Mucosa of rectum (tissue), 2 donors: ENCODE results near the gene NPIPB8.
"Not testable (repeated sequence)": the region's sequence is repeated elsewhere in the genome, so short reads cannot be mapped to it uniquely, and the experiment has no call there.

ENCODE experiments used
- H3K27ac ChIP-seq, 2 donors: one replicate each; pipeline ENCODE4 v1.7.0; 2013; ENCODE audit warnings: inconsistent platforms in 2 of 2, low read depth in 2 of 2, low read length in 2 of 2
- H3K27me3 ChIP-seq, 2 donors: one replicate each; pipeline ENCODE4 v1.7.0; 2013; ENCODE audit warnings: low read length in 2 of 2; ENCODE audit not compliant: control insufficient read depth in 2 of 2, insufficient read depth in 2 of 2
- H3K36me3 ChIP-seq, 2 donors: one replicate each; pipeline ENCODE4 v1.7.0; 2013; ENCODE audit warnings: low read length in 2 of 2; ENCODE audit not compliant: control insufficient read depth in 2 of 2, insufficient read depth in 2 of 2
- H3K4me1 ChIP-seq, 2 donors: one replicate each; pipeline ENCODE4 v1.7.0; 2013; ENCODE audit warnings: low read length in 2 of 2, mild to moderate bottlenecking in 1 of 2; ENCODE audit not compliant: control insufficient read depth in 2 of 2, insufficient read depth in 2 of 2
- H3K4me3 ChIP-seq, 2 donors: one replicate each; pipeline ENCODE4 v1.7.0; 2013; ENCODE audit warnings: low read length in 2 of 2
- H3K9ac ChIP-seq, 2 donors: one replicate each; pipeline ENCODE4 v1.7.0; 2013; ENCODE audit warnings: low read length in 2 of 2, low read depth in 1 of 2, mild to moderate bottlenecking in 1 of 2
- H3K9me3 ChIP-seq, 2 donors: one replicate each; pipeline ENCODE4 v1.7.0; 2013; ENCODE audit warnings: low read length in 2 of 2; ENCODE audit not compliant: control insufficient read depth in 2 of 2
- donor health status: healthy.
- donor health status: Normal muscosa, but diverticular disease.

Gene NPIPB8

DNA sequence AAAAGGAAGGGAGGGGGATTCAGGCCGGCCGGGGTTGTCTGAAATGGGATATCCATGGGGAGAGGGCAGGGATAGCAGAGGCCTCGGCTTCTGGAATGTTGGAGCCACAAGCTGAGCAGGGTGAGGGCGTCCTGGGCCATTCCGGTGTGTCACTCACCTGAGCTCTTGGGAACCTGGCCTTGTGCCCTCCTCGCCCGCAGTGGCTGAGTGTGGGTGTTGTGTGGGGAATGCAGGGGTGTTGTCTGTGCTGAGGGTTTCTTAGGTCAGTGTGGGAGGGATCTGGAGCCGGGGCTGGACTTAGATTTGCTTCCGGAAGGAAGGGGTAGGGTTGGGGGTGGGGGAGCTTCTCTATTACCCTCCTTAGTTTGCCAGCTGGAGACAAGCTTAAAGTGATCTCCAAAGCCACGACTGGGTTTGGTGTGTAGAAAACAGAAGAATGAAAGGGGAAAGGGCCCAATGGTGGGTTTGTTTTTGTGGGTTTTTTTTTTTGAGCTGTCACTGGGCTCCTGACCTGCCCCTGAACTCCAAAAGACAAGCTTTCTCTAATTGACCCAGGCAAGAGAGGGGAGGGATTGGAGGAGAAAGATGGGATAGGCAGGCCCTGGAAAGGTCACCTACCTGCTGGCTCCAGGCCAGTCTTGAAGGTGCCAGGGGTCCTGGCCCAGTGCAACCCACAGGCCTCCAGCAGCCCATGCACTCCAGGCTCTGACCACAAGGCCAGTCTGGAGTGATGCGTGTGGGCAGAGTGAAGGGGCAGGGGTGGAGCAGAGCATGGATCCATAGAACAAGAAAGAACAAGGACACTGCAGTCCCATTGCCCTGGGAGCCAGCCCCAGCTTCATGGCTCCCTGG lies 40.8 kb upstream of the NPIPB8 start, which contains the start of gene SULT1A2:
SULT1A2 (minus strand) TSS at position 211 of the 852 bp plus-strand sequence. CDS start 1,120 bp downstream, outside the sequence.
- H3K27ac ChIP-seq, result peak within 1 kb of the TSS; percentile 63 to 70
- H3K4me1 ChIP-seq, result peaks cover 12 to 20% of the 10 kb centered on the region in 2 donors
- peak within 1 kb of the TSS; percentile 20 to 51 for H3K4me3 ChIP-seq
- peaks cover 1 to 6% of the 10 kb centered on the region in 2 donors for H3K36me3 ChIP-seq
- peak within 1 kb of the TSS; percentile 24 to 58 for H3K9ac ChIP-seq
- no peaks in the 10 kb centered on the region for H3K27me3 ChIP-seq
- H3K9me3 ChIP-seq, result no peaks in the 10 kb centered on the region

DNA sequence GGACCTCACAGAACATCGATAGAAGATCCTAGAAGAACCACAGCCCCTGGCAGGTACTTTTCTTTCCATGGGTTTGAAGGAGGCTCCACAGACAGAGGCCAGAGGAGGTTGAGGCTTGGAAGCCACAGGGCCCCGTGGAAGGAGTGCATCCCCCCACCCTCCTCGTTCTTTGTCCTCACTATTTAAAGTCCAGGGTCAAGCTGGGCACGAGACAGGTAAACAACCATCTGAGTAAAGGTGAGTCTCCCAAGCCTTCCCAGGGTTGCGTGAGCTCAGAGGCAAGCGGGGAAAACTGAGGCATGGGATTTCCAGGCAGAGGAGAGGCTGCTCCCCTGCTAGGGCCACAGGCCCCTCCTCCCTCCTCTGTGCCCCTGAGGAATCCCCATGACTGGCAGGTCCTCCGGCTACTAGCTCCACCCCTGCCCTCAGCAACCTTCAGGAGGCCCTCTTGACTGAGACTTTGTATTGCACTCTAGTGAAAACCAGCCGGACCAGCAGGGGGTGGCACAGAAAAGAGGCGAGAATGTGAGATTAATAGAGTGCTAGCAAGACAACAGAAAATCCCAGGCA lies 40.1 kb upstream of the NPIPB8 start:
- Histone ChIP-seq H3K4me3 (no peak overlapping the region), H3K27ac (peak overlapping the region; percentile 63 to 70), H3K9me3 (no peaks in the 10 kb centered on the region), H3K9ac (peak overlapping the region in 1 of 2 donors; percentile 31), H3K27me3 (no peaks in the 10 kb centered on the region), H3K36me3 (peaks cover 0 to 6% of the 10 kb centered on the region in 2 donors), H3K4me1 (peaks cover 12 to 20% of the 10 kb centered on the region in 2 donors)

GRCh38 chr16:28599377-28600285 lies 38.2 kb upstream of the NPIPB8 start:
- not testable (repeated sequence) for H3K27me3 ChIP-seq, H3K9me3 ChIP-seq, H3K4me3 ChIP-seq, H3K9ac ChIP-seq, H3K27ac ChIP-seq, H3K36me3 ChIP-seq
- peaks cover 12 to 20% of the 10 kb centered on the region in 2 donors for H3K4me1 ChIP-seq

DNA sequence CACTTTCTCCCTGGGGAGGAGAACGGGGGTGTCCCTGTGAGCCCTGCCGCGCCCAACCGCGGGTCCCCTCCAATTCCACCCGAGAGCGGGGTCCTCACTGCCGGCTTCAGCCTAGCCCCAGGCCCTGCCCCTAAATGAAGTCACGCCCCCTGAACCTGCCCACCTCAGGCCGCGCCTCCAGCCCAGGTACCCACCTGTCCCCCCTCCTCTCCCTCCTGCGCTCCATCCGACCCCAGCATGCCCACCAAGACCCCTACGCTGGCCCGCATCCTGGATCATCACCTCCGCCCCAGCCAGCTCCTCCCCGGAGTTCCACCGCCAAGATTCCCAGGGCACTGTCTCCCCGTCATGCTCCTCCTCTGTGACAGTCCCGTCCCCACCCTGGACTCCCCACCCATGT lies 36.9 kb upstream of the NPIPB8 start:
- not testable (repeated sequence) for H3K4me3 ChIP-seq, H3K9ac ChIP-seq, H3K9me3 ChIP-seq, H3K36me3 ChIP-seq, H3K27ac ChIP-seq, H3K27me3 ChIP-seq
- H3K4me1 ChIP-seq, result peaks cover 12 to 20% of the 10 kb centered on the region in 2 donors

DNA sequence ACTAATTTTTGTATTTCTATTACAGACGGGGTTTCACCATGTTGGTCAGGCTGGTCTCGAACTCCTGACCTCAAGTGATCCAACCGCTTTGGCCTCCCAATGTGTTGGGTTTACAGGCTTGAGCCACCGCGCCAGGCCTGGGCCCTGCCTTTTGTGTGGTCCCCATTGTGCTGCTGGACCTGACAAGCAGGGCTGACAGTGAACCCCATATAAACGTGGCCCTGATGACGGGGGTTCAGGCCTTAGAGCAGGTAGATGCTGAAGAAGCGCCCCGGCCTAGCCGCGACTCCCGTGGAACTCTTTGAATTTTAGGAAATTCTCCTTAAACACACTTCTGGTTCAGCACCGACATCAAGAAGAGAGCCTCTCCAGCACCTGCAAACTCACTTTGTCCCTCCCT lies 36.3 kb upstream of the NPIPB8 start:
- not testable (repeated sequence) for H3K27me3 ChIP-seq, H3K36me3 ChIP-seq, H3K9ac ChIP-seq, H3K9me3 ChIP-seq, H3K27ac ChIP-seq, H3K4me3 ChIP-seq
- H3K4me1 ChIP-seq, result peaks cover 7 to 14% of the 10 kb centered on the region in 2 donors

DNA sequence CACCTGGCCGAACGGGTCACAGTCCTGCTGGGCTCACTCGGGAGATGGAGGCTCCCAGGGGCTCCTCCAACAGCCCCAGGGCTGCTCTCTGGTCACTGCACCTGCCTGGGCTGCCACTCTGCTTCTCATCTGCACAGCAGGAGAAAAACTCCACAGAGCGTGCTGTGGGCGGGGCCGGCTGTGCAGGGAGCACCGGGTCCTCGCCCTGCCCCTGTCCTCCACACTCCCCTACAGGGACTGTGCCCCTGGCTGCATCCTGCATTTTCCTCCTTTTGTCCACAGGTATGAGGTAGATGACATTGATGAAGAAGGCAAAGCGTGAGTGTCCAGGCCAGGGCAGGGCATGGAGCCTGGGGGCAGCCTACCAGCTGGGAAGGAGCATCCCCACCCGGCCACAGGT lies 35.8 kb upstream of the NPIPB8 start:
- H3K9me3 ChIP-seq, H3K4me3 ChIP-seq, H3K27ac ChIP-seq, H3K27me3 ChIP-seq, H3K9ac ChIP-seq, H3K36me3 ChIP-seq: not testable (repeated sequence)
- peaks cover 7 to 11% of the 10 kb centered on the region in 2 donors for H3K4me1 ChIP-seq

- peaks cover 5 to 7% of the 10 kb centered on the region in 2 donors for H3K4me1 ChIP-seq
- no peaks in the 10 kb centered on the region for H3K27me3 ChIP-seq
- no peak overlapping the region for H3K4me3 ChIP-seq
- no peak overlapping the region for H3K27ac ChIP-seq
- no peak overlapping the region for H3K9ac ChIP-seq
- no peaks in the 10 kb centered on the region for H3K9me3 ChIP-seq
- H3K36me3 ChIP-seq, result no peaks in the 10 kb centered on the region
Measured at GRCh38 chr16:28602529-28602928, 35.3 kb upstream of the NPIPB8 start.

DNA sequence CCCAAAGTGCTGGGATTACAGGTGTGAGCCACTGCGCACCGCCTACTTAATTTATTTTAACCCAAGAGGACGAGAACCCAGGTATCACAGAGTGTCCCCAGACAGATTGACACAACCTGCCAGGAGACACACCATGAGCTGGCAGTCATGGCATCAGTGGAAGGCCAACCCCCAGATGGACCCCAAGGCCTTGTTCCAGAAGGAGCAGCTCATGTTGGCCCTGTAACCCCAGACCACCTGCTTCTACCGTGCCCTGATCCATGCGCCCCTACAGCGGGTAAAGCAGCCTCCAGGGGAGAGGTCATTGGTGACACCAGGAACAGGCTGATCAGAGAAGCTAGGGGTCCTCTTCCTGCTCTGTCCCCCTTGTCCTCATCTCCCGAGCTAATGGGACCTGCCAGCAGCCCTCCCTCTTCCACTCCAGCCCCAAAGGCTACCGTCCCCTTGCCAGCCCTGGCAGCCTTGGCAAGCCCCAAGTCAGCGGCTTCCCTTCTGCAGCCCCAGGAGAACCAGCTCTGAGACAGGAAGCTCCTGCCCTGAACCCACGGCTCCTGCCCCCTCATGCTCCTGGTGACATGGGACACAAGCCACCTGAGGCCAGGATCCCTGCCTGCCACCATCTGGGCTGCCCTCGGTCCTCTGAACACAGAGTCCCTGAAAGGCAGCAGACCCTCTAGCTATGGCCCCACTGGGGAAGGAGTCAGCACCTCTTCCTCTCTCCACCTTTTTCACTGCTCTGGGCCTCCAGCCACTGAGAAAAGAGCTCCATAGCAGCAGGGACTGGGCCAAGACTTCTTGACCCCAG lies 34.3 kb upstream of the NPIPB8 start:
- H3K36me3 ChIP-seq, result no peaks in the 10 kb centered on the region
- no peak overlapping the region for H3K4me3 ChIP-seq
- no peak overlapping the region for H3K9ac ChIP-seq
- H3K4me1 ChIP-seq, result no peaks in the 10 kb centered on the region
- H3K27me3 ChIP-seq, result no peaks in the 10 kb centered on the region
- H3K27ac ChIP-seq, result no peak overlapping the region
- H3K9me3 ChIP-seq, result no peaks in the 10 kb centered on the region

DNA sequence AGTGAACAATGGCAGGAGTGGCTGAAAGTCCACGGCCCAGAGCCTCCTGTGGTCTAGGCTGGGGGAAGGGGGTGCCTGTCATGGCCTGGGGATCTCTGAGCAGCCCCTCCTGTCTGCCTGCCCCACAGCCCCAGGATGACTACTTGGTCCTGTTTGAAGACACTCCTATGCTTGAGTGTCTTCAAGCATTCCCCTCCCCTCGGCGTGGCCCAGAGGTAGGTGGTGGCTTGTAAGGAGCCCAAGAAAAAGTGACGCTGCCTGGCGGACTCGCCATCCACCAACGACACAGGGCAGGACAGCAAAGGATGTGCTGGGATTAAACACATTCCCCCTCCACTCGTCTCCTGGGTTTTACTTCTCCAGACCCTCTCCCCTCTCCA lies 33.7 kb upstream of the NPIPB8 start:
- no peak overlapping the region for H3K9ac ChIP-seq
- no peaks in the 10 kb centered on the region for H3K9me3 ChIP-seq
- no peak overlapping the region for H3K27ac ChIP-seq
- H3K4me1 ChIP-seq, result no peaks in the 10 kb centered on the region
- no peaks in the 10 kb centered on the region for H3K36me3 ChIP-seq
- H3K27me3 ChIP-seq, result no peaks in the 10 kb centered on the region
- no peak overlapping the region for H3K4me3 ChIP-seq
